Measurements from ENCODE around the gene GJA8.

- TF ChIP-seq CTCF (IDR thresholded peaks at IDR 0.05) (no peak), POLR2A (IDR thresholded peaks at IDR 0.05) (no peak)
These were observed 4.8 kb upstream of the GJA8 start for GRCh38 chr1:147897789-147898188.
